Sigmoid colon (tissue), 3 donors: ENCODE measurements around the gene DCUN1D1.

ENCODE experiments used
- POLR2A ChIP-seq, 2 donors: fragments of 450-650 bp; IDR thresholded peaks; one replicate each; pipeline ENCODE4 v1.6.1; 2016; ENCODE audit warnings: antibody characterized with exemption in 2 of 2, mild to moderate bottlenecking in 2 of 2, moderate library complexity in 2 of 2
- TF ChIP-seq, protein P1 (sequence below), 4 experiments: fragments of 450-650 bp in 3 of 4; fragments of 200-600 bp in 1 of 4; IDR thresholded peaks; one replicate each; pipeline ENCODE4 v1.5.1; 2016 to 2019; ENCODE audit warnings: antibody characterized with exemption in 4 of 4, mild to moderate bottlenecking in 3 of 4, moderate library complexity in 2 of 4

GRCh38 chr3:182962166-182962565 lies 18.2 kb downstream of the DCUN1D1 start:
- TF ChIP-seq POLR2A (IDR thresholded peaks at IDR 0.05), result no peak
- TF ChIP-seq, protein P1, sequence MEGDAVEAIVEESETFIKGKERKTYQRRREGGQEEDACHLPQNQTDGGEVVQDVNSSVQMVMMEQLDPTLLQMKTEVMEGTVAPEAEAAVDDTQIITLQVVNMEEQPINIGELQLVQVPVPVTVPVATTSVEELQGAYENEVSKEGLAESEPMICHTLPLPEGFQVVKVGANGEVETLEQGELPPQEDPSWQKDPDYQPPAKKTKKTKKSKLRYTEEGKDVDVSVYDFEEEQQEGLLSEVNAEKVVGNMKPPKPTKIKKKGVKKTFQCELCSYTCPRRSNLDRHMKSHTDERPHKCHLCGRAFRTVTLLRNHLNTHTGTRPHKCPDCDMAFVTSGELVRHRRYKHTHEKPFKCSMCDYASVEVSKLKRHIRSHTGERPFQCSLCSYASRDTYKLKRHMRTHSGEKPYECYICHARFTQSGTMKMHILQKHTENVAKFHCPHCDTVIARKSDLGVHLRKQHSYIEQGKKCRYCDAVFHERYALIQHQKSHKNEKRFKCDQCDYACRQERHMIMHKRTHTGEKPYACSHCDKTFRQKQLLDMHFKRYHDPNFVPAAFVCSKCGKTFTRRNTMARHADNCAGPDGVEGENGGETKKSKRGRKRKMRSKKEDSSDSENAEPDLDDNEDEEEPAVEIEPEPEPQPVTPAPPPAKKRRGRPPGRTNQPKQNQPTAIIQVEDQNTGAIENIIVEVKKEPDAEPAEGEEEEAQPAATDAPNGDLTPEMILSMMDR (IDR thresholded peaks at IDR 0.05), result no peak
